ENCODE measurements around the gene PKD2.

PKD2 gene

DNA sequence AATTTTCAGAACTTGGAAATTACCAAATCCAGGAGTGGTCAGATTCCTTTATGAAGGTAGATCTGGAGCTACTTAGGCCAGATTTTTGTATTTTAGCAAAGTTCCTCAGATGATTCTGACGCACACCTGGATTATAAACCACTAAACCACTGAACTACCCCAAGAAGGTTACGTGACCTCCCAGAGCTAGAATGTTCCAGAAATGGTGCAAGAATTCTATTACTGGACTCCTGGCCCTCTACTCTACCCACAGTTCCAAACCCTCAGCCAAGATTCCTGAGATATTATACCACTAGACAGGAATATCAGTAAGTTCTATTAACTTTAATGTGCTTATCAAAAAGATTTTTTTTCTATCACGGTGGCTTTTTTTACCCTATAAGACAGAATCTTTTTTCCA is 83.9 kb downstream of the PKD2 start:
- no peak overlapping the region for H3K27ac ChIP-seq
- no peaks in the 10 kb centered on the region for H3K9me3 ChIP-seq (ENCODE audit: severe bottlenecking)
- TF ChIP-seq, protein P1, sequence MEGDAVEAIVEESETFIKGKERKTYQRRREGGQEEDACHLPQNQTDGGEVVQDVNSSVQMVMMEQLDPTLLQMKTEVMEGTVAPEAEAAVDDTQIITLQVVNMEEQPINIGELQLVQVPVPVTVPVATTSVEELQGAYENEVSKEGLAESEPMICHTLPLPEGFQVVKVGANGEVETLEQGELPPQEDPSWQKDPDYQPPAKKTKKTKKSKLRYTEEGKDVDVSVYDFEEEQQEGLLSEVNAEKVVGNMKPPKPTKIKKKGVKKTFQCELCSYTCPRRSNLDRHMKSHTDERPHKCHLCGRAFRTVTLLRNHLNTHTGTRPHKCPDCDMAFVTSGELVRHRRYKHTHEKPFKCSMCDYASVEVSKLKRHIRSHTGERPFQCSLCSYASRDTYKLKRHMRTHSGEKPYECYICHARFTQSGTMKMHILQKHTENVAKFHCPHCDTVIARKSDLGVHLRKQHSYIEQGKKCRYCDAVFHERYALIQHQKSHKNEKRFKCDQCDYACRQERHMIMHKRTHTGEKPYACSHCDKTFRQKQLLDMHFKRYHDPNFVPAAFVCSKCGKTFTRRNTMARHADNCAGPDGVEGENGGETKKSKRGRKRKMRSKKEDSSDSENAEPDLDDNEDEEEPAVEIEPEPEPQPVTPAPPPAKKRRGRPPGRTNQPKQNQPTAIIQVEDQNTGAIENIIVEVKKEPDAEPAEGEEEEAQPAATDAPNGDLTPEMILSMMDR (IDR thresholded peaks at IDR 0.05; ENCODE audit: low read depth, low read length) = no peak
- no peak overlapping the region for H3K4me3 ChIP-seq (ENCODE audit: low read depth, low read length)
- H3K36me3 ChIP-seq = no peaks in the 10 kb centered on the region
- no peak for DNase-seq
- no peaks in the 10 kb centered on the region for H3K27me3 ChIP-seq (ENCODE audit: insufficient read depth, low read depth, severe bottlenecking)

DNA sequence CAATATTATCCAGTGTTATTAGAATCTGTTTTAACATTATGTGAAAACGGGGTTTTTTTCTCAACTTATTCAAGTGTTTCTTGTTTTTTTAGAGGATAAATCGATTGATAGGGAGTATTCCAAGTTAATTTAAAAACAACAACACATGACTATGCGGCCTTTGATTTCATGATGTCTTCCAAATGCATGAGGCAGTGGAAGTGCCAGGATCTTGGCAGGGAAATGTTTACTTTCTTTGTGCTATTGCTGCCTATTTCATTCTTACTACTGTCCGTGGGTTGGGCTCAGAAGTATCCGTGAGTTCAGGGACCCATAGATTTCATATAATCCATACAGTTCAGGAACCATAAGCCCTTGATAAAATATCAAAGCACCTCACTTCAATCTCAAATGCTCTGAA is 86.4 kb downstream of the PKD2 start:
- no peak overlapping the region for H3K27ac ChIP-seq
- H3K36me3 ChIP-seq = no peaks in the 10 kb centered on the region
- DNase-seq = no peak
- H3K4me3 ChIP-seq (ENCODE audit: low read depth, low read length) = no peak overlapping the region
- TF ChIP-seq, protein P1 (IDR thresholded peaks at IDR 0.05; ENCODE audit: low read depth, low read length) = no peak
- H3K27me3 ChIP-seq (ENCODE audit: insufficient read depth, low read depth, severe bottlenecking) = no peaks in the 10 kb centered on the region
- no peaks in the 10 kb centered on the region for H3K9me3 ChIP-seq (ENCODE audit: severe bottlenecking)

DNA sequence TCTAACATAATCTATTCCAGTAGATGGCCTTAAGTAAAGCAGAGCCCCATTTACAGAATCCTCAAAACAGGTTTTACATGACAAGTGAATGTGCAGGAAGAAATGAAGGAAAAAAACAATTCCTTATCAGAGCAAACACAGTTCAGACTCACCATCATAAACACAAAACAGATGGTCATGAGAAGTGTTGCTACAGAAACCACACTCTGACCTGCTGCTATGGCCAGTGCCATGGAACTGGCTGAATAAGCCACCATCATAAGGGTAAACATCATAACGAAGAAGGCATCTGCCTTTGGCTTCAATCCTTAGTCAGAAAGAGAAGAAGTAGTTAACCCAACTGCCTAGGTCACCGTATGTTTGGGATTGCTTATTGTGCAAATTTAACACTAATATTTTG is 89.9 kb downstream of the PKD2 start:
- no peak for DNase-seq
- TF ChIP-seq, protein P1 (IDR thresholded peaks at IDR 0.05; ENCODE audit: low read depth, low read length) = no peak

GRCh38 chr4:88097781-88098180 is 90.3 kb downstream of the PKD2 start:
- H3K36me3 ChIP-seq = no peaks in the 10 kb centered on the region

More for the DNA sequence above, 89.9 kb downstream of the PKD2 start:
- H3K27me3 ChIP-seq (ENCODE audit: insufficient read depth, low read depth, severe bottlenecking) = no peaks in the 10 kb centered on the region
- no peaks in the 10 kb centered on the region for H3K9me3 ChIP-seq (ENCODE audit: severe bottlenecking)
- H3K36me3 ChIP-seq = no peaks in the 10 kb centered on the region
- no peak overlapping the region for H3K4me3 ChIP-seq (ENCODE audit: low read depth, low read length)
- no peak overlapping the region for H3K27ac ChIP-seq

DNA sequence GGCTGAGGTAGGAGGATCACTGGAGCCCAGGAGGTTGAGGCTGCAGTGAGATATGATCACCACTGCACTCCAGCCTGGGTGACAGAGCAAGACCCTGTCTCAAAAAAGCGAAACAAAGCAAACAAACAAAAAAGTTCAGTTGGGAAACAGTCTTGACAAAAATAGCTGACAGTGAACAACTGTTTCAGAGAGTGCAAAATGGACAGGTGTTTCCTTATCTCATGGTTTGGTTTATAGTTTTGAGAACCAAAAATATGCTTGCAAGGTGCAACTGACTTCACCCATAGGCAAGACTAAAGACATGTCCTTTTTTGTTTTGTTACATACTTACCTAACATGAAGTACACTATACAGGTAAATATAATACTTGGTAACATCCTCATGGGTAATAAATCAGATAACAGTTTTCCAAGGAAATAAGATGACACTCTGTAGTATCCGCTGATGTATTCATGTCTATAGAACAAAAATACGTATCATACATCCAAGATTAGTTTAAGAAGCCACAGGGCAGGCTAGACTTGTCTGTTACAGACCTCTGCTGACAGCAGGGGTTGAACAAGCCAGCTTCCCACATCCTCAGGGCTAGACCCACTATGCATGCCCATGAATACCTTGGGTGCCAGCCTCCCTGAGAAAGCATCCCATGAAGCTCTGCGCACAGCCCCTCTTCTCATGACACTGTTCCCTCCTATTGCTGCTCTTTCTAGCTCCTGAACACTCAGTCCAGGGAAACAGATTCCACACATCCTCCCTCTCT is 91.7 kb downstream of the PKD2 start:
- no peak for DNase-seq
- Histone ChIP-seq H3K36me3 (no peaks in the 10 kb centered on the region), H3K9me3 (ENCODE audit: severe bottlenecking) (no peaks in the 10 kb centered on the region), H3K4me3 (ENCODE audit: low read depth, low read length) (no peak overlapping the region), H3K27ac (no peak overlapping the region), H3K27me3 (ENCODE audit: insufficient read depth, low read depth, severe bottlenecking) (no peaks in the 10 kb centered on the region)
- TF ChIP-seq, protein P1 (IDR thresholded peaks at IDR 0.05; ENCODE audit: low read depth, low read length) = no peak

More at GRCh38 chr4:88097781-88098180, 90.3 kb downstream of the PKD2 start:
- Histone ChIP-seq H3K27me3 (ENCODE audit: insufficient read depth, low read depth, severe bottlenecking) (no peaks in the 10 kb centered on the region), H3K9me3 (ENCODE audit: severe bottlenecking) (no peaks in the 10 kb centered on the region), H3K27ac (no peak overlapping the region), H3K4me3 (ENCODE audit: low read depth, low read length) (no peak overlapping the region)
- no peak for DNase-seq
- TF ChIP-seq, protein P1 (IDR thresholded peaks at IDR 0.05; ENCODE audit: low read depth, low read length) = no peak

DNA sequence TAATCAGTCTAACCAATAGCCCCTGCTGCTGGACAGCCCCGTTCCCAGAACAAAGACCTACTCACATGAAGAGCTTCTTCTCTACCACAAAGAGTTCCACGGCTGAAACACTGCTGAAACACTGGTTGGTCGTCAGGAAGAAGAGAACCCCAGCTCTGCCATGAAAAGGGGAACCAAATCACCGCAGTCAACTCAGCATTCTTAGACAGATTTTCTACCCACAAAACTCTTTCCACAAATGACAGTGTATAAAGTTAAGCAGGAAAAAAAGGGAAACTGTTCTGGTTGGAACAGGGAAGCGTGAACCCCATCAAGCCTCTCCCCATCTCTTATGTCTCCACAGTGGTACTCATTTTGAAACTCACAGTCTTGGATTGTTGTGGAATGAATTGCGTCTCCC is 93.7 kb downstream of the PKD2 start:
- TF ChIP-seq, protein P1 (IDR thresholded peaks at IDR 0.05; ENCODE audit: low read depth, low read length) = no peak
- DNase-seq = no peak
- no peak overlapping the region for H3K27ac ChIP-seq

More for the DNA sequence above, 93.7 kb downstream of the PKD2 start:
- H3K9me3 ChIP-seq (ENCODE audit: severe bottlenecking) = no peaks in the 10 kb centered on the region
- H3K4me3 ChIP-seq (ENCODE audit: low read depth, low read length) = no peak overlapping the region
- H3K36me3 ChIP-seq = no peaks in the 10 kb centered on the region
- H3K27me3 ChIP-seq (ENCODE audit: insufficient read depth, low read depth, severe bottlenecking) = no peaks in the 10 kb centered on the region
